HepG2 (cell line): ENCODE results near the gene SQSTM1. TPM values are rescaled to one million over a fixed set of nuclear protein-coding genes. Genes with fewer than 3 reads are reported as not detected.

Source experiments
- AKAP8 ChIP-seq: sonication (generic); formaldehyde crosslinking; IDR thresholded peaks from 2 replicates; pipeline ENCODE4 v1.5.1; 2020; ENCODE audit warnings: mild to moderate bottlenecking, missing genetic modification reagents
- CBX2 ChIP-seq, 2 experiments: fragments of 200-600 bp in 1 of 2; sonication (generic); formaldehyde crosslinking in 1 of 2; IDR thresholded peaks; 2 replicates each; pipeline versions ENCODE4 v1.7.0 to v1.8.1; 2018 to 2022; ENCODE audit warnings: low read depth in 2 of 2, low read length in 1 of 2, mild to moderate bottlenecking in 1 of 2, missing genetic modification reagents in 1 of 2
- CC2D1A ChIP-seq: sonication (generic); formaldehyde crosslinking; IDR thresholded peaks from 2 replicates; pipeline ENCODE4 v1.8.1; 2023; ENCODE audit warnings: mild to moderate bottlenecking, missing genetic modification reagents
- CEBPB ChIP-seq: IDR thresholded peaks from 2 replicates; pipeline ENCODE4 v1.6.1; 2011; ENCODE audit warnings: low read depth, low read length, improper control_type of control experiment, borderline replicate concordance
- ETV5 ChIP-seq: IDR thresholded peaks from 2 replicates; pipeline ENCODE4 v1.6.1; 2018; ENCODE audit warnings: missing biosample characterization, missing genetic modification reagents, inconsistent platforms, borderline replicate concordance
- KAT7 ChIP-seq: IDR thresholded peaks from 2 replicates; pipeline ENCODE4 v1.6.1; 2018; ENCODE audit warnings: borderline replicate concordance, missing compliant biosample characterization
- KAT8 ChIP-seq: IDR thresholded peaks from 2 replicates; pipeline ENCODE4 v1.6.1; 2016; ENCODE audit warnings: missing genetic modification reagents, missing compliant biosample characterization
- MAFK ChIP-seq, 2 experiments: IDR thresholded peaks in 1 of 2; conservative IDR thresholded peaks in 1 of 2; 2 replicates each; pipeline ENCODE4 v1.6.1; 2011; ENCODE audit warnings: improper control_type of control experiment in 2 of 2, low read length in 2 of 2
- MIER2 ChIP-seq: IDR thresholded peaks from 2 replicates; pipeline ENCODE4 v1.6.1; 2016; ENCODE audit warnings: missing biosample characterization, missing genetic modification reagents
- POLR2AphosphoS2 ChIP-seq: IDR thresholded peaks from 2 replicates; pipeline ENCODE4 v1.6.1; 2011; ENCODE audit warnings: low read depth, low read length, improper control_type of control experiment
- RFX5 ChIP-seq: IDR thresholded peaks from 2 replicates; pipeline ENCODE4 v1.6.1; 2011; ENCODE audit warnings: low read depth, low read length, improper control_type of control experiment
- SUZ12 ChIP-seq: fragments of 150-350 bp; IDR thresholded peaks from 2 replicates; pipeline ENCODE4 v1.6.1; 2014; ENCODE audit warnings: low read depth, low read length
- ZNF12 ChIP-seq: sonication (generic); formaldehyde crosslinking; IDR thresholded peaks from 2 replicates; pipeline ENCODE4 v1.5.0; 2020; ENCODE audit warnings: missing genetic modification reagents
- ZNF430 ChIP-seq: sonication (generic); formaldehyde crosslinking; IDR thresholded peaks from 2 replicates; pipeline ENCODE4 v1.9.0; 2021; ENCODE audit warnings: mild to moderate bottlenecking, missing genetic modification reagents
- ZNF546 ChIP-seq: sonication (generic); formaldehyde crosslinking; conservative IDR thresholded peaks from 2 replicates; pipeline ENCODE4 v1.8.1; 2023; ENCODE audit warnings: mild to moderate bottlenecking, missing genetic modification reagents
- ZNF549 ChIP-seq: sonication (generic); formaldehyde crosslinking; IDR thresholded peaks from 2 replicates; pipeline ENCODE4 v1.5.0; 2020; ENCODE audit warnings: missing genetic modification reagents
- ZNF589 ChIP-seq: sonication (generic); formaldehyde crosslinking; conservative IDR thresholded peaks from 2 replicates; pipeline ENCODE4 v1.8.0; 2022; ENCODE audit warnings: mild to moderate bottlenecking, moderate library complexity, missing genetic modification reagents
- ZNF770 ChIP-seq: sonication (generic); formaldehyde crosslinking; IDR thresholded peaks from 2 replicates; pipeline ENCODE4 v1.5.0; 2020; ENCODE audit warnings: mild to moderate bottlenecking, missing genetic modification reagents
- ZNF772 ChIP-seq: sonication (generic); formaldehyde crosslinking; IDR thresholded peaks from 2 replicates; pipeline ENCODE4 v1.5.0; 2020; ENCODE audit warnings: mild to moderate bottlenecking, missing genetic modification reagents
- ZNF878 ChIP-seq: sonication (generic); formaldehyde crosslinking; IDR thresholded peaks from 2 replicates; pipeline ENCODE4 v1.8.1; 2023; ENCODE audit warnings: mild to moderate bottlenecking, missing genetic modification reagents, moderate library complexity
- polyA plus RNA-seq, 8 experiments: library from polyadenylated mRNA; depleted of rRNA in 3 of 8; stranded (reverse) in 7 of 8; unstranded in 1 of 8; fragments of >200 nt; fragmentation: Illumina TruSeq in 4 of 8; extraction: Trizol in 4 of 8; gene quantifications; 2 replicates each; pipeline versions ENCODE4 v1.2.1 to v1.2.3, GENCODE V29; 2011 to 2016; ENCODE audit warnings: low read depth in 4 of 8, missing spikeins in 1 of 8, mixed read lengths in 1 of 8; ENCODE audit not compliant: insufficient read depth in 1 of 8
- total RNA-seq, 5 experiments: library from RNA; depleted of rRNA; stranded (reverse); fragments of >200 nt; fragmentation: Illumina TruSeq; extraction: Trizol; gene quantifications; 2 replicates each; pipeline ENCODE4 v1.2.3, GENCODE V29; 2016; ENCODE audit warnings: low read depth in 1 of 5
- TF ChIP-seq, protein P1 (sequence below): sonication (generic); formaldehyde crosslinking; IDR thresholded peaks from 2 replicates; pipeline ENCODE4 v1.4.0; 2020; ENCODE audit warnings: missing genetic modification reagents, borderline replicate concordance
- TF ChIP-seq, protein P2 (sequence below): sonication (generic); formaldehyde crosslinking; IDR thresholded peaks from 2 replicates; pipeline ENCODE4 v1.4.0; 2020; ENCODE audit warnings: missing genetic modification reagents, borderline replicate concordance

Gene SQSTM1
- total and polyA plus RNA-seq, 2 of the 13 experiments (the other 11 are each of a cell fraction or from before 2014, with no cell fraction given) = 90.9 to 160 TPM

GRCh38 chr5:179795049-179795862 lies 25.4 kb upstream of the SQSTM1 start (continued):
- TF ChIP-seq, protein P1, sequence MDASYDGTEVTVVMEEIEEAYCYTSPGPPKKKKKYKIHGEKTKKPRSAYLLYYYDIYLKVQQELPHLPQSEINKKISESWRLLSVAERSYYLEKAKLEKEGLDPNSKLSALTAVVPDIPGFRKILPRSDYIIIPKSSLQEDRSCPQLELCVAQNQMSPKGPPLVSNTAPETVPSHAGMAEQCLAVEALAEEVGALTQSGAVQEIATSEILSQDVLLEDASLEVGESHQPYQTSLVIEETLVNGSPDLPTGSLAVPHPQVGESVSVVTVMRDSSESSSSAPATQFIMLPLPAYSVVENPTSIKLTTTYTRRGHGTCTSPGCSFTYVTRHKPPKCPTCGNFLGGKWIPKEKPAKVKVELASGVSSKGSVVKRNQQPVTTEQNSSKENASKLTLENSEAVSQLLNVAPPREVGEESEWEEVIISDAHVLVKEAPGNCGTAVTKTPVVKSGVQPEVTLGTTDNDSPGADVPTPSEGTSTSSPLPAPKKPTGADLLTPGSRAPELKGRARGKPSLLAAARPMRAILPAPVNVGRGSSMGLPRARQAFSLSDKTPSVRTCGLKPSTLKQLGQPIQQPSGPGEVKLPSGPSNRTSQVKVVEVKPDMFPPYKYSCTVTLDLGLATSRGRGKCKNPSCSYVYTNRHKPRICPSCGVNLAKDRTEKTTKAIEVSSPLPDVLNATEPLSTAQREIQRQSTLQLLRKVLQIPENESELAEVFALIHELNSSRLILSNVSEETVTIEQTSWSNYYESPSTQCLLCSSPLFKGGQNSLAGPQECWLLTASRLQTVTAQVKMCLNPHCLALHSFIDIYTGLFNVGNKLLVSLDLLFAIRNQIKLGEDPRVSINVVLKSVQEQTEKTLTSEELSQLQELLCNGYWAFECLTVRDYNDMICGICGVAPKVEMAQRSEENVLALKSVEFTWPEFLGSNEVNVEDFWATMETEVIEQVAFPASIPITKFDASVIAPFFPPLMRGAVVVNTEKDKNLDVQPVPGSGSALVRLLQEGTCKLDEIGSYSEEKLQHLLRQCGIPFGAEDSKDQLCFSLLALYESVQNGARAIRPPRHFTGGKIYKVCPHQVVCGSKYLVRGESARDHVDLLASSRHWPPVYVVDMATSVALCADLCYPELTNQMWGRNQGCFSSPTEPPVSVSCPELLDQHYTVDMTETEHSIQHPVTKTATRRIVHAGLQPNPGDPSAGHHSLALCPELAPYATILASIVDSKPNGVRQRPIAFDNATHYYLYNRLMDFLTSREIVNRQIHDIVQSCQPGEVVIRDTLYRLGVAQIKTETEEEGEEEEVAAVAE = no peak
- no peak for TF ChIP-seq ETV5
- no peak for TF ChIP-seq POLR2AphosphoS2
- no peak for TF ChIP-seq ZNF12
- no peak for TF ChIP-seq CBX2 (IDR thresholded peaks at IDR 0.05; ENCODE audit: low read depth, low read length)
- TF ChIP-seq CBX2 (CRISPR knock-in tag; IDR thresholded peaks at IDR 0.05; ENCODE audit: low read depth) = no peak
- TF ChIP-seq SUZ12 = no peak
- TF ChIP-seq CEBPB = no peak
- no peak for TF ChIP-seq CC2D1A (CRISPR knock-in tag)
- peak; percentile 1; the same call in 1 of the 2 replicates for TF ChIP-seq KAT7 (CRISPR knock-in tag)
- TF ChIP-seq, protein P2, sequence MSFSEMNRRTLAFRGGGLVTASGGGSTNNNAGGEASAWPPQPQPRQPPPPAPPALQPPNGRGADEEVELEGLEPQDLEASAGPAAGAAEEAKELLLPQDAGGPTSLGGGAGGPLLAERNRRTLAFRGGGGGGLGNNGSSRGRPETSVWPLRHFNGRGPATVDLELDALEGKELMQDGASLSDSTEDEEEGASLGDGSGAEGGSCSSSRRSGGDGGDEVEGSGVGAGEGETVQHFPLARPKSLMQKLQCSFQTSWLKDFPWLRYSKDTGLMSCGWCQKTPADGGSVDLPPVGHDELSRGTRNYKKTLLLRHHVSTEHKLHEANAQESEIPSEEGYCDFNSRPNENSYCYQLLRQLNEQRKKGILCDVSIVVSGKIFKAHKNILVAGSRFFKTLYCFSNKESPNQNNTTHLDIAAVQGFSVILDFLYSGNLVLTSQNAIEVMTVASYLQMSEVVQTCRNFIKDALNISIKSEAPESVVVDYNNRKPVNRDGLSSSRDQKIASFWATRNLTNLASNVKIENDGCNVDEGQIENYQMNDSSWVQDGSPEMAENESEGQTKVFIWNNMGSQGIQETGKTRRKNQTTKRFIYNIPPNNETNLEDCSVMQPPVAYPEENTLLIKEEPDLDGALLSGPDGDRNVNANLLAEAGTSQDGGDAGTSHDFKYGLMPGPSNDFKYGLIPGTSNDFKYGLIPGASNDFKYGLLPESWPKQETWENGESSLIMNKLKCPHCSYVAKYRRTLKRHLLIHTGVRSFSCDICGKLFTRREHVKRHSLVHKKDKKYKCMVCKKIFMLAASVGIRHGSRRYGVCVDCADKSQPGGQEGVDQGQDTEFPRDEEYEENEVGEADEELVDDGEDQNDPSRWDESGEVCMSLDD (CRISPR knock-in tag) = no peak
- no peak for TF ChIP-seq ZNF549 (CRISPR knock-in tag)
- TF ChIP-seq ZNF878 = no peak
- no peak for TF ChIP-seq RFX5
- no peak for TF ChIP-seq ZNF589 (CRISPR knock-in tag)
- TF ChIP-seq MIER2 (CRISPR knock-in tag) = no peak
- TF ChIP-seq MAFK (conservative IDR thresholded peaks at IDR 0.05 in 1 of 2, IDR thresholded peaks at IDR 0.05 in 1 of 2; ENCODE audit: low read length in 2 of 2) = no peak
- TF ChIP-seq AKAP8 (CRISPR knock-in tag) = peak; percentile 88
- no peak for TF ChIP-seq ZNF770 (CRISPR knock-in tag)
- no peak for TF ChIP-seq ZNF546 (CRISPR knock-in tag)
- no peak for TF ChIP-seq ZNF772 (CRISPR knock-in tag)
- no peak for TF ChIP-seq KAT8 (CRISPR knock-in tag)
- TF ChIP-seq ZNF430 (CRISPR knock-in tag) = no peak
